ENCODE measurements around the gene COQ10B.
"Not testable (repeated sequence)": the region's sequence is repeated elsewhere in the genome, so short reads cannot be mapped to it uniquely, and the experiment has no call there.

COQ10B gene

GRCh38 chr2:197453123-197453913 lies at the start of gene COQ10B:
Gene COQ10B, plus strand, starts transcription at chr2:197453552. Its CDS starts 9 bp downstream, at chr2:197453561.
- DNase-seq: peak; percentile 100
- in situ Hi-C loops (cut with HindIII; ENCODE audit: low pct_ligation_motif_present, low pct_unique_long_range_greater_than_20kb, low sequenced_read_pairs): no loop called here

DNA sequence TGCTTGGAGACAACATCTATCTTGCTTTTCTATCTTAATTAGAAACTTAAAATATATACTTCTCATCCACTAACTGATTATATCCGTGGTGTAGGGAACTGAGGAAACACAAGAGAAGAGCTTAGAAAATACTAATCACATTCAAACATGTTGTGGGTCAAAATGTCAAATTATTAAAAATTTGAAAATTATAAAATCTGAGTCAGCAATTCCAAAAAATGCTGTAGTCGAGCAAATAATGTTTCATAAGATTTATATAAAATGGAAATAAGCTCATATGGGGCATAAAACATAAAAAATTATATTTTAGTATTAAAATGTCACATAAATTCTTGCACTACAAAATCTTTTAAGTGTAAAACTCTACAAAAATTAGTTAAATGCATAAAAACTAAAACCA lies 47.8 kb upstream of the COQ10B start:
- no peak for DNase-seq
- in situ Hi-C loops (cut with HindIII; ENCODE audit: low pct_ligation_motif_present, low pct_unique_long_range_greater_than_20kb, low sequenced_read_pairs): no loop called here

GRCh38 chr2:197414039-197414438 lies 39.3 kb upstream of the COQ10B start:
- in situ Hi-C loops (cut with HindIII; ENCODE audit: low pct_ligation_motif_present, low pct_unique_long_range_greater_than_20kb, low sequenced_read_pairs): no loop called here
- DNase-seq: no peak

DNA sequence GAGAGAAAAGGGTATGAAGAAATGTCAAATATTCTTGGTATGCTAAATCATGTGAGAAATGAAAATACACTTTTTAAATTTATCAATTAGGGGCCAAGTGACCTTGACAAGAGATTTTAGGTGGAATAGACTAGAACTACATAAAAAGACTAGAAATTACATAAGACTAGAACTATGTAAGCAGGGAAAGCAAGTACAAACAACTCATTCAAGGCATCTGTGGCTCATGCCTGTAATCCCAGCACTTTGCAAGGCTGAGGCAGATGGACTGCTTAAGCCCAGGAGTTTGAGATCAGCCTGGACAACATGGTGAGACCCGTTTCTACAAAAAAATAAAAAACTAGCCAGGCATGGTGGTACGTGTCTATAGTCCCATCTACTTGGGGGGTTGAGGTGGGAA lies 38.8 kb upstream of the COQ10B start:
- in situ Hi-C loops (cut with HindIII; ENCODE audit: low pct_ligation_motif_present, low pct_unique_long_range_greater_than_20kb, low sequenced_read_pairs): no loop called here
- no peak for DNase-seq

DNA sequence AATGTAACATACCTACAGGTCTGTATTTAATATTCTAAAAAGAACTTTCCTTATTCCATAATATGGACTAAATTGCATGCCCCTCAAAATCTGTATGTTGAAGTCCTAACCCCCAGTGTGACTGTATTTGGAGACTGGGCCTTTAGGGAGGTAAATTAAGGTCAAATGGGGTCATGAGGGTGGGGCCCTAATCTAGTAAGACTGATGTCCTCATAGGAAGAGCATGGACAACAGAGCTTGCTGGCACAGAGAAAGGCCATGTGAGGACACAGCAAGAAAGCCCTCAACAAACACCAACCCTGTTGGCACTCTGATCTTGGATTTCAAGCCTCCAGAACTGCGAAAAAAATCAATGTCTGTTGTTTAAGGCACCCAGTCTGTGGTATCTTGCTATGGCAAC lies 37.1 kb upstream of the COQ10B start:
- in situ Hi-C loops (cut with HindIII; ENCODE audit: low pct_ligation_motif_present, low pct_unique_long_range_greater_than_20kb, low sequenced_read_pairs): no loop called here
- no peak for DNase-seq

- in situ Hi-C loops (cut with HindIII; ENCODE audit: low pct_ligation_motif_present, low pct_unique_long_range_greater_than_20kb, low sequenced_read_pairs): no loop called here
- no peak for DNase-seq
Measured at GRCh38 chr2:197419438-197419837, 33.9 kb upstream of the COQ10B start.

DNA sequence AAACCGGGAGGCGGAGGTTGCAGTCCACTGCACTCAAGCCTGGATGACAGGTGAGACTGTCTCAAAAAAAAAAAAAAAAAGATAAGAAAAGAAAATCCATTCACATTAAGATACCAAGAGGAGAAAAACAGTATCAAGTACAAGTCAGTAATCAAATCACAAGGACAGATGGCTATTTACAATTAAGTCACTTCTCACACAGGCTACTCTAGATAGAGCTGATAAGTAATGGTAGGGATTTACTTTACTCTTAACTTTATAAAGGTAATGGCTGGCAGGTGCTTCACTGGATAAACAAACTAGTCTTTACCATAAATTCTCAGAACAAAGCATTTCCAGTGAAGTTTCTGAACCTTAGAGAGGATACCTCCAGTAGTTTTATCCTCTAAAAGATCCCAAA lies 30.0 kb upstream of the COQ10B start:
- no peak for DNase-seq
- in situ Hi-C loops (cut with HindIII; ENCODE audit: low pct_ligation_motif_present, low pct_unique_long_range_greater_than_20kb, low sequenced_read_pairs): no loop called here

- in situ Hi-C loops (cut with HindIII; ENCODE audit: low pct_ligation_motif_present, low pct_unique_long_range_greater_than_20kb, low sequenced_read_pairs): no loop called here
Measured at GRCh38 chr2:197425550-197425949, 27.8 kb upstream of the COQ10B start.

GRCh38 chr2:197426723-197427603 lies 26.4 kb upstream of the COQ10B start:
- in situ Hi-C loops (cut with HindIII; ENCODE audit: low pct_ligation_motif_present, low pct_unique_long_range_greater_than_20kb, low sequenced_read_pairs): no loop called here
- DNase-seq: no peak

More at GRCh38 chr2:197425550-197425949, 27.8 kb upstream of the COQ10B start:
- no peak for DNase-seq

DNA sequence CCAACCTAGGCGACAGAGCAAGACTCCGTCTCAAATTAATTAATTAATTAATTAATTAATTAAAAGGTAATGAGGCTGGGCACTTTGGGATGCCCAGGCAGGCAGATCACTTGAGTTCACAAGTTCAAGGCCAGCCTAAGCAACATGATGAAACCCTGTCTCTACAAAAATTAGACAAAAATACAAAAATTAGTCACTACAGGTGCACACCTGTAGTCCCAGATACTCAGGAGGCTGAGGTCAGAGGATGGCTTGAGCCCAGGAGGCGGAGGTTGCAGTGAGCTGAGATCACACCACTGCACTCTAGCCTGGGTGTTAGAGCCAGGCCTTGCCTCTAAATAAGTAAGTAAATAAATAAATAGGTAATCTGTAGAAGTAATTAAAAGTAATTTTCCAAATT lies 25.4 kb upstream of the COQ10B start:
- DNase-seq: no peak
- in situ Hi-C loops (cut with HindIII; ENCODE audit: low pct_ligation_motif_present, low pct_unique_long_range_greater_than_20kb, low sequenced_read_pairs): no loop called here

- DNase-seq: no peak
- in situ Hi-C loops (cut with HindIII; ENCODE audit: low pct_ligation_motif_present, low pct_unique_long_range_greater_than_20kb, low sequenced_read_pairs): no loop called here
Measured at GRCh38 chr2:197431858-197432257, 21.5 kb upstream of the COQ10B start.

GRCh38 chr2:197432527-197432926 lies 20.8 kb upstream of the COQ10B start:
- DNase-seq; in situ Hi-C loops (cut with HindIII; ENCODE audit: low pct_ligation_motif_present, low pct_unique_long_range_greater_than_20kb, low sequenced_read_pairs): not testable (repeated sequence)

- in situ Hi-C loops (cut with HindIII; ENCODE audit: low pct_ligation_motif_present, low pct_unique_long_range_greater_than_20kb, low sequenced_read_pairs): no loop called here
- peak; percentile 26 for DNase-seq
Measured at GRCh38 chr2:197433780-197434438, 19.4 kb upstream of the COQ10B start.

- peak; percentile 98 for DNase-seq
- in situ Hi-C loops (cut with HindIII; ENCODE audit: low pct_ligation_motif_present, low pct_unique_long_range_greater_than_20kb, low sequenced_read_pairs): no loop called here
Measured at GRCh38 chr2:197434541-197435513, 18.5 kb upstream of the COQ10B start, which contains the start of gene SF3B1. Gene SF3B1, minus strand, starts transcription at chr2:197435028. Its CDS starts 29 bp downstream, at chr2:197434999.

DNA sequence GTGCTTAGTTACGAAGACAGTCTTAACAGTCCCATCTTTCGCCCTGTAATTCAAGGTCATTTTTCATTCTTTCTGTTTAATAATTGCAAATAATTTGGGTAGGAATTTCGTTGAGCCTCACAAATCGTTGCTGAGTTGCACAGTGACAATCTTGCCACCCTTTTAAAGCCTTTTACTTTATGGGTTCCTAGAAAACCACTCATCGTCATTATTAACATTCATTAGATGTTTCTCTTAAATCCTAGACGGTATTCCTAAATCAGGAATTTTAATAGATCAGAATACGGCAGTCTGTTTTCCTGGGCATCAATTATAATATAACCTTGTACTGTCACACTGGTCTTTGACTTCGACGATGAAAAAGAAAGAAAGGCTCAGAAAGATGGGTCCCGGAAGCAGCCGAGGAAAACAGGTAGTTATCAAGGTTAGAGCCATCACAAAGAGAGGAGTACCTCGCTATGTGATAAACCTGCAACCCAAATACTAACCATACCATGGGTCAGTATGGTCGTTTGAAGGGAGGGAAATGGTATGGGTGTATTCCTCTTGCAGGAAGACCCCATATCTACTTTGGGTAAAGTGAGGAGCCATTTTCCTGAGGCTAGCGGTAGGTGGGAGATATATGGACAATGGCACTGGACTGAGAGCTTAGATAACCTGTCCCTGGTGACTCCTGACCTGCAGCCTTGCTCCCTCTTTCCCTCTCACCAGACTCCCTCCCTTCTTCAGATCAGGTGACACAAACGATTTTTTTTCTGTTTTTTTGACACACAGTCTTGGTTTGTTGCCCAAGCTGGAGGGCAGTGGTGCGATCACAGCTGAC lies 17.5 kb upstream of the COQ10B start:
- in situ Hi-C loops (cut with HindIII; ENCODE audit: low pct_ligation_motif_present, low pct_unique_long_range_greater_than_20kb, low sequenced_read_pairs): no loop called here
- no peak for DNase-seq

DNA sequence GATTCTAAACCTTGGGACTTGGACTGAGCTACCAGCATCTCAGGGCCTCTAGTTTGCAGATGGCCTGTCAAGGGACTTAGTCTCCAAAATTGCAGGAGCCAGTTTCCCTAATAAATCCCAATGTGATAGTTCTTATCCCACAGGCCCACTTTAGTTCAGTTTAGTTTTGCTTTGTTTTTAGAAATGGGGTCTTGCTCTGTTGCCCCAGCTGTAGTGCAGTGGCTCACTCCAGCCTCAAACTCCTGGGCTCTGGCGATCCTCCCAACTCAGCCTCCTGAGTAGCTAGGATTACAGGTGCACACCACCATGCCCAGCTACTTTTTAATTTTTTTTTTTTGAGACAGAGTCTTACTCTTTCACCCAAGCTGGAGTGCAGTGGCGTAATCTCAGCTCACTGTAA lies 16.0 kb upstream of the COQ10B start:
- in situ Hi-C loops (cut with HindIII; ENCODE audit: low pct_ligation_motif_present, low pct_unique_long_range_greater_than_20kb, low sequenced_read_pairs): no loop called here
- DNase-seq: no peak

GRCh38 chr2:197442857-197443256 lies 10.5 kb upstream of the COQ10B start:
- in situ Hi-C loops (cut with HindIII; ENCODE audit: low pct_ligation_motif_present, low pct_unique_long_range_greater_than_20kb, low sequenced_read_pairs): no loop called here
- DNase-seq: no peak
